G401 (cell line): ENCODE results near the gene ZNF582. TPM values are rescaled to one million over a fixed set of nuclear protein-coding genes. Genes with fewer than 3 reads are reported as not detected.

Experiments
- DNase-seq: peaks from one replicate; pipeline ENCODE4 v3.0.0-alpha.2; 2015; ENCODE audit warnings: low spot score
- in situ Hi-C: cut with HindIII; loops from 2 replicates; pipeline ENCODE4 v1.10.0; 2016; ENCODE audit warnings: low sequenced_read_pairs, mixed read lengths
- total RNA-seq: library from RNA; depleted of rRNA; stranded (reverse); fragments of >200 nt; shearing (Covaris generic); gene quantifications from 2 replicates; pipeline ENCODE4 v1.2.3, GENCODE V29; 2014; rRNA removed

The ZNF582 gene
- 0.43 and 1.8 TPM in 2 replicates for total RNA-seq

GRCh38 chr19:56393119-56394012, at the start of gene ZNF582:
Gene ZNF582, minus strand, starts transcription at chr19:56393534. Its CDS starts 1,782 bp downstream, at chr19:56391752.
- in situ Hi-C loops: no loop called here
- peak; percentile 97 for DNase-seq

GRCh38 chr19:56441206-56441792, 48.0 kb upstream of the ZNF582 start:
- DNase-seq: no peak
- in situ Hi-C loops: no loop called here

- in situ Hi-C loops: no loop called here
- DNase-seq: no peak
These were observed 30.6 kb upstream of the ZNF582 start for GRCh38 chr19:56423985-56424353.

GRCh38 chr19:56423276-56423984, 30.1 kb upstream of the ZNF582 start:
- in situ Hi-C loops: no loop called here
- DNase-seq: no peak

- DNase-seq: no peak
- in situ Hi-C loops: no loop called here
These were observed 11.7 kb upstream of the ZNF582 start for GRCh38 chr19:56405062-56405461.

- DNase-seq: no peak
- in situ Hi-C loops: no loop called here
These were observed 11.3 kb upstream of the ZNF582 start for GRCh38 chr19:56404705-56405056.

- in situ Hi-C loops: no loop called here
- DNase-seq: peak; percentile 96
These were observed 10.7 kb upstream of the ZNF582 start, which contains the start of gene ZNF583 for GRCh38 chr19:56403764-56404704. Gene ZNF583, plus strand, starts transcription at chr19:56404332. Its CDS starts 2,783 bp downstream, at chr19:56407115.

GRCh38 chr19:56403261-56403660, 9.9 kb upstream of the ZNF582 start:
- DNase-seq: no peak
- in situ Hi-C loops: no loop called here

GRCh38 chr19:56400485-56400884, 7.2 kb upstream of the ZNF582 start:
- no peak for DNase-seq
- in situ Hi-C loops: no loop called here

- in situ Hi-C loops: no loop called here
- DNase-seq: no peak
These were observed 5.5 kb upstream of the ZNF582 start for GRCh38 chr19:56398809-56399208.

- in situ Hi-C loops: no loop called here
These were observed 9.3 kb downstream of the ZNF582 start for GRCh38 chr19:56383826-56384605.

GRCh38 chr19:56377105-56377924, 16.0 kb downstream of the ZNF582 start:
- DNase-seq: no peak
- in situ Hi-C loops: no loop called here

More at GRCh38 chr19:56383826-56384605, 9.3 kb downstream of the ZNF582 start:
- DNase-seq: no peak

GRCh38 chr19:56372281-56372680, 21.1 kb downstream of the ZNF582 start:
- in situ Hi-C loops: no loop called here

GRCh38 chr19:56369886-56370676, 23.3 kb downstream of the ZNF582 start:
- in situ Hi-C loops: no loop called here
- no peak for DNase-seq

More at GRCh38 chr19:56372281-56372680, 21.1 kb downstream of the ZNF582 start:
- DNase-seq: no peak

- peak; percentile 95 for DNase-seq
These were observed 25.3 kb downstream of the ZNF582 start for GRCh38 chr19:56367829-56368711.

GRCh38 chr19:56360841-56361240, 32.5 kb downstream of the ZNF582 start:
- in situ Hi-C loops: no loop called here
- DNase-seq: no peak

More at GRCh38 chr19:56367829-56368711, 25.3 kb downstream of the ZNF582 start:
- in situ Hi-C loops: no loop called here
